ENCODE results near the gene UBXN10. TPM values are rescaled to one million over a fixed set of nuclear protein-coding genes. Genes with fewer than 3 reads are reported as not detected.

UBXN10 gene
- polyA plus RNA-seq, 3 donors, result 0.16 to 0.82 (median 0.30) TPM

DNA sequence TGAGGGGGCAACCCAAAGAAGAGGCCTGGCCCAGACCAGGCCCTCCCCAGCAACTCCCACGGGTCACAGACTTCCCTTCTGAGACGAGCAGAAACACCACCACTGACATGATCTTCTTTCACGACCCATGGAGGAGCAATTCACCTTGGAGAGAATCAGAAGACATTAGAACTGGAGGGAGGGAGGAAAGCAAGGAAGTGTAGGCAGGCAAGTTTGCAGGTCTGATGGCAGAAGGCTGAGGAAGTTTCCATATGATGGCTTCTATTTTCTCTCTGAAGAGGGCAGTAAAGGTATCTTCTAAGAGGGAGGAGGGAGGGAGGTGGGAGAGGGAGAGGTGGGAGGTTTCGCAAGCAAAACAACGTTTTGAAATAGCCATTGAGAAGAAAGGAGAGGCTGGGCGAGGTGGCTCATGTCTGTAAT lies 1.4 kb upstream of the UBXN10 start:
- no CpG with 5 or more reads among the region's 6 CpGs for WGBS (ENCODE audit: insufficient coverage)
- Mint-ChIP-seq H3K27me3 (ENCODE audit: low read depth in 3 of 3) (peaks cover 48 to 60% (median 56%) of the 10 kb centered on the region in 3 donors), H3K4me1 (peaks cover 31% of the 10 kb centered on the region)

DNA sequence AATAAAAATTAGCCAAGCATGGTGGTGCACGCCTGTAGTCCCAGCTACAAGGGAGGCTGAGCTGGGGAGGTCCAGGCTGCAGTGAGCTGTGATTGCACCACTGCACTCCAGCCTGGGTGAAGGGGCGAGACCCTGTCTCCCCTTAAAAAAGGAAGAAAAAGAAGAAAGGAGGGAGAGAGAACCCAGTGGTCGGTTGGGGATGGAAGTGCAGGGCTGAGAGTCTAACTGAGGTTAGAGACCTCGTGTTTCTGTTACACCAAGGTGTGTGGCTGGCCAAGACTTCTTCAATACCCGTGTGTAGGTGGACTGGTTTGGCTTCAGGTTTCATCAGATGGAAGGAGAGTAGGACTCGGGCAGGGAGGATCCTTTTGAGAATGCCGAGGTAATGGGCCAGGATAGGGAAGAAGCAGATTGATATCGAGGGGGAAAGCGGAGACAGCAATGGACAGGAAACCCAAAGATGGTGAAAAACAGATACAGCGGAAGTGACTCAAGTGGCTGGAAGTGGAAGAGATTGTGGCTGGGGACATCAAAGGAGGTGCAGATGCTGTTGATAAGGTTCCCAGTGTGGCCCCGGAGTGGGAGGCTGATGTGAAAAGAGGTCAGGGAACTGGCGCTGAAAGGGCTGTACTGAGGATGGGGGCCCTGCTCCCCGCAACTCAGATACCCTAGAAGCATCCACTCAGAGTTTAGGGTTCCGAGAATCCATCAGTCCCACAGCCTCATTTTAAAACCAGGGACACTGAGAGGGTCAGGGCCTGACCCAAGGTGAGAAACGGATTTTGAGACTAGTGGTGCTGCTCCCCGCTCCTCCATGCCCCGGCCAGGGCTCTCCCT lies 681 bp upstream of the UBXN10 start:
- H3K9me3 Mint-ChIP-seq, result peaks cover 0 to 10% (median 5%) of the 10 kb centered on the region in 7 donors
- peaks cover 38 to 49% of the 10 kb centered on the region in 2 donors for H3K27me3 ChIP-seq (ENCODE audit: control insufficient read depth in 2 of 2, insufficient read depth in 2 of 2, low read length in 2 of 2)
- H3K4me1 ChIP-seq (ENCODE audit: control insufficient read depth in 1 of 2, insufficient read depth in 2 of 2, low read length in 2 of 2), result peaks cover 20 to 23% of the 10 kb centered on the region in 2 donors
- H3K4me3 Mint-ChIP-seq, result peak overlapping the region; percentile 45 to 76
- no peaks in the 10 kb centered on the region for H3K79me2 ChIP-seq (ENCODE audit: insufficient read depth, low read length)
- no peak overlapping the region for H3K4me3 ChIP-seq (replicated peaks in 1 of 3; ENCODE audit: low read depth in 2 of 3, low read length in 3 of 3)
- 40% methylated on average over 13 of the region's 17 CpGs for WGBS (ENCODE audit: insufficient coverage)
- H3K9me3 ChIP-seq (replicated peaks in 1 of 2; ENCODE audit: control insufficient read depth in 1 of 2, insufficient read depth in 1 of 2, low read length in 2 of 2), result no peaks in the 10 kb centered on the region
- peak in 1 of 3 donors; percentile 14 for DNase-seq
- peaks cover 52 to 65% (median 59%) of the 10 kb centered on the region in 3 donors for H3K27me3 Mint-ChIP-seq (ENCODE audit: low read depth in 3 of 3)
- H3K36me3 Mint-ChIP-seq, result peaks cover 0 to 5% of the 10 kb centered on the region in 2 donors
- peaks cover 31% of the 10 kb centered on the region for H3K4me1 Mint-ChIP-seq
- intact Hi-C loops (cut with micrococcal nuclease), result no loop called here
- TF ChIP-seq, protein P1, sequence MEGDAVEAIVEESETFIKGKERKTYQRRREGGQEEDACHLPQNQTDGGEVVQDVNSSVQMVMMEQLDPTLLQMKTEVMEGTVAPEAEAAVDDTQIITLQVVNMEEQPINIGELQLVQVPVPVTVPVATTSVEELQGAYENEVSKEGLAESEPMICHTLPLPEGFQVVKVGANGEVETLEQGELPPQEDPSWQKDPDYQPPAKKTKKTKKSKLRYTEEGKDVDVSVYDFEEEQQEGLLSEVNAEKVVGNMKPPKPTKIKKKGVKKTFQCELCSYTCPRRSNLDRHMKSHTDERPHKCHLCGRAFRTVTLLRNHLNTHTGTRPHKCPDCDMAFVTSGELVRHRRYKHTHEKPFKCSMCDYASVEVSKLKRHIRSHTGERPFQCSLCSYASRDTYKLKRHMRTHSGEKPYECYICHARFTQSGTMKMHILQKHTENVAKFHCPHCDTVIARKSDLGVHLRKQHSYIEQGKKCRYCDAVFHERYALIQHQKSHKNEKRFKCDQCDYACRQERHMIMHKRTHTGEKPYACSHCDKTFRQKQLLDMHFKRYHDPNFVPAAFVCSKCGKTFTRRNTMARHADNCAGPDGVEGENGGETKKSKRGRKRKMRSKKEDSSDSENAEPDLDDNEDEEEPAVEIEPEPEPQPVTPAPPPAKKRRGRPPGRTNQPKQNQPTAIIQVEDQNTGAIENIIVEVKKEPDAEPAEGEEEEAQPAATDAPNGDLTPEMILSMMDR (IDR thresholded peaks at IDR 0.05), result no peak
- H3K27ac ChIP-seq (ENCODE audit: low read depth in 1 of 2, low read length in 2 of 2), result peak overlapping the region in 1 of 2 donors; percentile 22
- H2AFZ ChIP-seq (ENCODE audit: insufficient read depth, low read depth, low read length, poor library complexity, severe bottlenecking), result no peak overlapping the region
- H3K4me2 ChIP-seq (replicated peaks; ENCODE audit: extremely low read depth, low read length, poor library complexity, severe bottlenecking), result peak overlapping the region; percentile 42
- H4K20me1 ChIP-seq (ENCODE audit: insufficient read depth, low read length), result no peaks in the 10 kb centered on the region
- peak overlapping the region; percentile 0 to 65 (median 32) for H3K27ac Mint-ChIP-seq
- H3K36me3 ChIP-seq (replicated peaks in 1 of 2; ENCODE audit: control insufficient read depth in 1 of 2, insufficient read depth in 2 of 2, low read length in 2 of 2), result no peaks in the 10 kb centered on the region
- no peak overlapping the region for H3K9ac ChIP-seq (ENCODE audit: insufficient read depth, low read length, poor library complexity, severe bottlenecking)

More for the DNA sequence above, 1.4 kb upstream of the UBXN10 start:
- Mint-ChIP-seq H3K9me3 (peaks cover 7 to 16% (median 12%) of the 10 kb centered on the region in 7 donors), H3K36me3 (peaks cover 0 to 5% of the 10 kb centered on the region in 2 donors), H3K4me3 (peak overlapping the region in 1 of 2 donors; percentile 76), H3K27ac (peak overlapping the region in 1 of 7 donors; percentile 2)
- Histone ChIP-seq H3K4me2 (replicated peaks; ENCODE audit: extremely low read depth, low read length, poor library complexity, severe bottlenecking) (no peak overlapping the region), H3K9me3 (replicated peaks in 1 of 2; ENCODE audit: control insufficient read depth in 1 of 2, insufficient read depth in 1 of 2, low read length in 2 of 2) (peaks cover 6 to 7% of the 10 kb centered on the region in 2 donors), H3K4me1 (ENCODE audit: control insufficient read depth in 1 of 2, insufficient read depth in 2 of 2, low read length in 2 of 2) (peaks cover 20 to 23% of the 10 kb centered on the region in 2 donors), H3K27me3 (ENCODE audit: control insufficient read depth in 2 of 2, insufficient read depth in 2 of 2, low read length in 2 of 2) (peaks cover 38 to 49% of the 10 kb centered on the region in 2 donors), H3K4me3 (replicated peaks in 1 of 3; ENCODE audit: low read depth in 2 of 3, low read length in 3 of 3) (no peak overlapping the region), H4K20me1 (ENCODE audit: insufficient read depth, low read length) (no peaks in the 10 kb centered on the region), H2AFZ (ENCODE audit: insufficient read depth, low read depth, low read length, poor library complexity, severe bottlenecking) (no peak overlapping the region), H3K27ac (ENCODE audit: low read depth in 1 of 2, low read length in 2 of 2) (no peak overlapping the region), H3K36me3 (replicated peaks in 1 of 2; ENCODE audit: control insufficient read depth in 1 of 2, insufficient read depth in 2 of 2, low read length in 2 of 2) (no peaks in the 10 kb centered on the region), H3K9ac (ENCODE audit: insufficient read depth, low read length, poor library complexity, severe bottlenecking) (no peak overlapping the region), H3K79me2 (ENCODE audit: insufficient read depth, low read length) (no peaks in the 10 kb centered on the region)
- TF ChIP-seq, protein P1 (IDR thresholded peaks at IDR 0.05), result no peak
- DNase-seq, result no peak
- intact Hi-C loops (cut with micrococcal nuclease), result no loop called here

Data from CD14-positive monocyte (primary cell).